Adrenal gland (tissue), 12 donors: ENCODE results near the gene FAM228B. TPM values are rescaled to one million over a fixed set of nuclear protein-coding genes. Genes with fewer than 3 reads are reported as not detected.
A peak's percentile ranks its signal among the peaks of the same experiment; 100 is the strongest.

Experiments used
- DNase-seq, 7 donors: peaks; one replicate each; pipeline ENCODE4 v3.0.0-alpha.2; 2019 to 2020
- H3K27ac ChIP-seq, 5 donors: fragments of 200-600 bp; sonication (generic) in 4 of 5; 1 replicate in 3 of 5; 2 replicates in 2 of 5; pipeline versions ENCODE4 v1.5.1 to v1.8.0; 2016 to 2020; ENCODE audit warnings: mild to moderate bottlenecking in 1 of 5
- H3K27me3 ChIP-seq: fragments of 200-600 bp; 2 replicates; pipeline ENCODE4 v1.8.0; 2021
- H3K36me3 ChIP-seq, 2 donors: fragments of 200-600 bp; replicated peaks in 1 of 2; 1 replicate in 1 of 2; 2 replicates in 1 of 2; pipeline versions ENCODE4 v1.5.1 to v1.8.0; 2018 to 2022
- H3K4me1 ChIP-seq, 2 donors: fragments of 200-600 bp; replicated peaks in 1 of 2; 1 replicate in 1 of 2; 2 replicates in 1 of 2; pipeline versions ENCODE4 v1.5.1 to v1.8.0; 2018 to 2021
- H3K4me3 ChIP-seq, 4 donors: fragments of 200-600 bp; sonication (generic) in 3 of 4; one replicate each; pipeline ENCODE4 v1.5.1; 2016 to 2018
- H3K9me3 ChIP-seq, 3 donors: fragments of 200-600 bp; sonication (generic) in 1 of 3; replicated peaks in 1 of 3; 1 replicate in 2 of 3; 2 replicates in 1 of 3; pipeline versions ENCODE4 v1.5.1 to v1.8.0; 2016 to 2021
- POLR2A ChIP-seq, 2 donors: fragments of 450-650 bp; IDR thresholded peaks; one replicate each; pipeline ENCODE4 v1.6.1; 2017; ENCODE audit warnings: antibody characterized with exemption in 2 of 2, mild to moderate bottlenecking in 2 of 2, moderate library complexity in 1 of 2
- WGBS, 4 donors: extraction: QIAGEN DNeasy Blood & Tissue Kit in 2 of 4; methylation state at CpG; one replicate each; pipeline versions ENCODE4 v1.1.5 to v1.1.7; 2013 to 2017; 5-methylcytosine and 5-hydroxymethylcytosine counted together
- intact Hi-C, 2 donors: fragments of 100-400 bp; cut with DNase I; formaldehyde crosslinking; loops; one replicate each; pipeline versions ENCODE4 v1.14.1 to v1.15.0; 2022 to 2023
- polyA plus RNA-seq, 3 donors: library from polyadenylated mRNA; stranded (reverse); fragments of 200-250 nt in 2 of 3; fragments of 350-450 nt in 1 of 3; fragmentation: Illumina TruSeq in 1 of 3; extraction: RNeasy Lipid Tissue Mini Kit (QIAGEN cat#74804) in 1 of 3; gene quantifications; one replicate each; pipeline ENCODE4 v1.2.3, GENCODE V29; 2013 to 2014
- total RNA-seq, 9 donors: library from RNA; depleted of rRNA in 4 of 9; stranded (reverse); fragments of >200 nt in 4 of 9; fragments of 120-200 nt in 1 of 9; fragmentation: NEBNext Ultra II Directional in 1 of 9; extraction: Animal tissue kit (Norgen Biotek cat#: 25700) in 1 of 9; gene quantifications; one replicate each; pipeline versions ENCODE4 v1.1.0 to v1.2.4, GENCODE V29; 2013 to 2023
- TF ChIP-seq, protein P1 (sequence below), 6 experiments: fragments of 450-650 bp in 4 of 6; fragments of 200-600 bp in 2 of 6; sonication (generic) in 1 of 6; IDR thresholded peaks; 1 replicate in 5 of 6; 2 replicates in 1 of 6; pipeline versions ENCODE4 v1.5.1 to v1.8.0; 2016 to 2021; ENCODE audit warnings: antibody characterized with exemption in 6 of 6, mild to moderate bottlenecking in 2 of 6, moderate library complexity in 1 of 6
- donor health status: healthy with polysubstance abuse.
- donor health status: Bipolar disorder and iron deficiency.
- donor health status: DM: yes; HTN: yes; CAD: no.
- donor health status: DM: no; HTN: no; CAD: no.
- donor health status: DM: no; HTN: no; CAD: no.
- donor health status: DM: yes; HTN: yes; CAD: no.

FAM228B gene
- total and polyA plus RNA-seq, 12 donors: 1.9 to 141 (median 29.2) TPM

DNA sequence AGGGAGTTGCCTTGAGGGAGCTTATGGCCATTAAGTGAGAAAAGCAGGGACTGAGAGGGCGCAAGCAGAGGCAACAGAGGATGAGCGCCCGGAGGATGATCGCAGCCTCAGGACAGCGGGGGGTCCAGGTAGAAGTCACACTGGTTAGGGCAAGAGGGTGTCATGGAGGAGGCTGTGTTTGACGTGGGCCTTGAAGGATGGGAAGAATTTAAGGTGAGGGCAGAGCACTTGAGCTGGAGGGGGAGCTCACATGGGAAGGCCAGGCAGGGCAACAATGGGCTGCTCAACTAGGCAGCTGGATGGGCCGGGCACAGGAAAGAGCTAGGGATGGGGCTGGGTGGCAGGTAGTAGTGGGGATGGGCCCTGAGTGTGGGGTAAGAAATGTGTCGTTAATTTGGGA, 83.4 kb downstream of the FAM228B start:
- peaks cover 0 to 74% of the 10 kb centered on the region in 2 donors for H3K36me3 ChIP-seq
- H3K9me3 ChIP-seq: no peaks in the 10 kb centered on the region
- no peaks in the 10 kb centered on the region for H3K27me3 ChIP-seq
- 82 to 90% (median 86%) methylated on average over 8 of the region's 8 CpGs for WGBS, 4 donors
- H3K27ac ChIP-seq: no peak overlapping the region
- no peak overlapping the region for H3K4me3 ChIP-seq
- H3K4me1 ChIP-seq: no peaks in the 10 kb centered on the region
- no peak for TF ChIP-seq POLR2A (IDR thresholded peaks at IDR 0.05)
- TF ChIP-seq, protein P1, sequence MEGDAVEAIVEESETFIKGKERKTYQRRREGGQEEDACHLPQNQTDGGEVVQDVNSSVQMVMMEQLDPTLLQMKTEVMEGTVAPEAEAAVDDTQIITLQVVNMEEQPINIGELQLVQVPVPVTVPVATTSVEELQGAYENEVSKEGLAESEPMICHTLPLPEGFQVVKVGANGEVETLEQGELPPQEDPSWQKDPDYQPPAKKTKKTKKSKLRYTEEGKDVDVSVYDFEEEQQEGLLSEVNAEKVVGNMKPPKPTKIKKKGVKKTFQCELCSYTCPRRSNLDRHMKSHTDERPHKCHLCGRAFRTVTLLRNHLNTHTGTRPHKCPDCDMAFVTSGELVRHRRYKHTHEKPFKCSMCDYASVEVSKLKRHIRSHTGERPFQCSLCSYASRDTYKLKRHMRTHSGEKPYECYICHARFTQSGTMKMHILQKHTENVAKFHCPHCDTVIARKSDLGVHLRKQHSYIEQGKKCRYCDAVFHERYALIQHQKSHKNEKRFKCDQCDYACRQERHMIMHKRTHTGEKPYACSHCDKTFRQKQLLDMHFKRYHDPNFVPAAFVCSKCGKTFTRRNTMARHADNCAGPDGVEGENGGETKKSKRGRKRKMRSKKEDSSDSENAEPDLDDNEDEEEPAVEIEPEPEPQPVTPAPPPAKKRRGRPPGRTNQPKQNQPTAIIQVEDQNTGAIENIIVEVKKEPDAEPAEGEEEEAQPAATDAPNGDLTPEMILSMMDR (IDR thresholded peaks at IDR 0.05): no peak
- intact Hi-C loops: no loop called here
- peak in 1 of 7 donors; percentile 27 for DNase-seq

DNA sequence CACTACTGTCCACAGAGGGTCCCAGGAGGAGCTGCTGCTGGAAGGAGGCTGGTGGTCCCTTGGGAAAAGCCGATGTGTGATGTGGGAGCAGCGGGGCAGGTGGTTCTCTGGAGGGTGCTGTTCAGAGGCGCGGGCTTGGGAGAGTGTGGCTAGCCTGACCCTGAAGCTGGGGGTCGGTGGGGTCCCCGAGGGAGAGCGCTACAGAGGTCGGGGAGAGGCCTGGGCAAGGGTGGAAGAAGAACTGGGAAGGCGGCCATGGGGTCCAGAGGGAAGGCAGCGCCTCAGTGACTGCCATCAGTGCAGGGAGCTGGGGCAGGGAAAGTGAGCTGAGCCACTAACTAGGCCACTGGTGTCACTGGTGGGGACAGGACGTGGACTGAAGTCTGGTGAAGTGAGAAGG, 84.1 kb downstream of the FAM228B start:
- TF ChIP-seq POLR2A (IDR thresholded peaks at IDR 0.05): no peak
- TF ChIP-seq, protein P1 (IDR thresholded peaks at IDR 0.05): no peak
- DNase-seq: peak in 1 of 7 donors; percentile 35
- no peaks in the 10 kb centered on the region for H3K9me3 ChIP-seq
- intact Hi-C loops: no loop called here
- no peak overlapping the region for H3K27ac ChIP-seq
- peaks cover 0 to 81% of the 10 kb centered on the region in 2 donors for H3K36me3 ChIP-seq
- H3K4me3 ChIP-seq: no peak overlapping the region
- H3K27me3 ChIP-seq: no peaks in the 10 kb centered on the region
- WGBS, 4 donors: 88 to 92% (median 89%) methylated on average over 11 of the region's 11 CpGs
- no peaks in the 10 kb centered on the region for H3K4me1 ChIP-seq

DNA sequence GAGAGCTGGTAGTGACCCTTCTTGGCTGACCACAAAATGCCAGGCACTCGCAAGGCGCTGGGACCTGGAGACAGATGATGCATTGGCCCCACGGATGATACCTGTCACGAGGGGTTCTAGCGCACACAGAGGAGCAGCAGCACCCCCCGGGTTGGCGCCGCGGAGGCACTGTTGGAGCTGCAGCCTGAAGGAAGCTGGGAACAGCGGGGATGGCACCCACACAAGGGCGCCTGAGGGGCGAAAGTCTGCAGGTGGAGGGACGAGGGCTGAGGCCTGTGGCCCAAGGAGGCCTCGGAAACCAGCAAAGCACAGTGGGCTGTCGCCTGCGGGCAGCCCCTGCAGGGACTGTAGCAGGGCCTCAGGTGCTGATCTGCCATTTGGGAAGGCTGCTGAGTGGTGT, 85.2 kb downstream of the FAM228B start:
- Histone ChIP-seq H3K27ac (no peak overlapping the region), H3K4me1 (no peaks in the 10 kb centered on the region), H3K36me3 (peaks cover 0 to 85% of the 10 kb centered on the region in 2 donors), H3K9me3 (no peaks in the 10 kb centered on the region), H3K4me3 (no peak overlapping the region), H3K27me3 (no peaks in the 10 kb centered on the region)
- peak in 1 of 7 donors; percentile 39 for DNase-seq
- WGBS, 4 donors: 94 to 97% (median 96%) methylated on average over 16 of the region's 16 CpGs
- no peak for TF ChIP-seq POLR2A (IDR thresholded peaks at IDR 0.05)
- TF ChIP-seq, protein P1 (IDR thresholded peaks at IDR 0.05): no peak
- intact Hi-C loops: no loop called here

DNA sequence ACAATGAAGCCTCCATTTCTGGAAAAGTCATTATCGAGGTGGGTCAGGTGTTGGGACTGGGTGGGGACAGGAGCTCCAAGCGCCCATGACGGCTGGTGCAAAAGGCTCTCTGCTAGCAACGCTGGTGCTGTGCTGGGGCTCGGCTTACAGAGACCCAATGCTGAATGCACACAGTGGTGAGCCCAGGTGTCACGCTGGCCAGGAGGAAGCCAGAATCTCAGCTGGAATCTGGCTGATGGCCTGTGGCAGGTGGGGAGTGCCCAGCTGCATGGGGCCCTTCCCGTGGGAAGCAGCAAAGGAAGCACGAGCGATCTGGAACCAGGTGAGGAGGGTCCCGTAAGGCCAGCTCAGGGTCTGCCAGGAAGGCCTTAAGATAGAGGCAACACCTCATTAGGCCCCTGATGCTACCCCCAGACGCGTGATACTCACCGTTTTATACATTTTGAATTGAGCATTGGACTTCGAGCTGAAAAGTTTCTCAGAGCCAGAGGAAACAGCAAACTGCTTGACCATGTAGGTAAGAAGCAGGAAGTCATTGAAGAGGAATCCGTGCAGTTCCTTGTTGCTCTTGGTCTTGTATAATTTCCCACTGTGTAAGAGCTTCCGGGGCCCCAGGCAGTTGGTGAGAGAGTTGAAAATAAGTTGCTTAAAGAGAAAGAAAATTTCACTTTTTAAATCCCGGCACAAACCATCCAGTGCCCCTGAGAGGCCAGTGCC, 86.3 kb downstream of the FAM228B start:
- Histone ChIP-seq H3K9me3 (no peaks in the 10 kb centered on the region), H3K27ac (no peak overlapping the region), H3K4me1 (no peaks in the 10 kb centered on the region), H3K4me3 (no peak overlapping the region), H3K27me3 (no peaks in the 10 kb centered on the region), H3K36me3 (peaks cover 0 to 77% of the 10 kb centered on the region in 2 donors)
- WGBS, 4 donors: 88 to 94% (median 91%) methylated on average over 17 of the region's 17 CpGs
- no peak for TF ChIP-seq POLR2A (IDR thresholded peaks at IDR 0.05)
- TF ChIP-seq, protein P1 (IDR thresholded peaks at IDR 0.05): no peak
- peak in 1 of 7 donors; percentile 31 for DNase-seq
- intact Hi-C loops: no loop called here
